Right hindlimb (tissue), 1 donor: ENCODE results near the gene UBE2A.

ENCODE experiments used
- DNase-seq: peaks from one replicate; pipeline ENCODE4 v3.0.0-alpha.2; 2018

UBE2A gene

DNA sequence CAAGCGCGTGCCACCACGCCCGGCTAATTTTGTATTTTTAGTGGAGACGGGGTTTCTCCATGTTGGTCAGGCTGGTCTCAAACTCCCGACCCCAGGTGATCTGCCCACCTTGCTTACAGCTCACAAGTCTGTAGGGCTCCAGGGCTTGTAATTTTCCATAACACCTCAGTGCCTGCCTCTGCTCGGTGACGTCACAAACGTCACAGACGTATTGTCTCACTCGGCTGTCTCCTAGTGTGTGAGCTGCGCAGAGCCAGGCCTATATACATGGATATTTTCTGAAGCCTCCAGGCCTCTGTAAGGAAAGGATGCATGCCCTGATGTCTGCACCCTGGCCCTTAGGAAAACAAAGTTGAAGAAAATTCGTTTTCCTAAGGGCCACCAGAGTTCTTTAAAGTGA lies 40.4 kb downstream of the UBE2A start:
- no peak for DNase-seq

DNA sequence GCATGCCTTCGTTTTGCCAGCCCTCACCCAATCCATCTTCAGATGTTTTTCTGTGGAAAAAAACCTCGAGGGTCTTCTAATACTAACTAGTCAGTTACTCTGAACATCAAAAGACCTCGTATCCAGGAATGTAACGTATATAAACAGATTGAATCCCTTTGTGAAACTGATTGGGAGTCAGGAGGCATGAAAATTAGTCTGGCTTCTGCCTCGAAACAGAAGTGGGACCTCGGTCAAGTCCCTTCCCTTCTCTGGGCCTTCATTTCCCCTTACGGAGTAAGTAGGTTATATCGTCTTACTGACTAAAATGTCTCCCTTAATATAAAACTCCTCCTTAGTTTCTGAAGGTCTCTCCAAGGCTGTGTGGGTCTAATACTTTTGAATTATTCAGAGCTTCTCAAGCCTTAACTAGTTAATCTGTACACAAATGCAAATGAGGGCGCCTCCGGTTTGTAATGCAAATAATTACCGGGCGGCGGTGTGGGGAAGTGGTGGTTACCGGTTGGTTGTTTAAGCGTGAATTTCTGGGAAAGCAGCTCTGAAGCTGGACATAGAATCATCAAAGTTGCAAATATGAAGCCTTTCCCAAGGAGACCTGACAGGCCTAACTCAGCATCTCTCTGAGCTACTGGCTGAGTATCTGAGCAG lies 43.3 kb downstream of the UBE2A start:
- DNase-seq = no peak

DNA sequence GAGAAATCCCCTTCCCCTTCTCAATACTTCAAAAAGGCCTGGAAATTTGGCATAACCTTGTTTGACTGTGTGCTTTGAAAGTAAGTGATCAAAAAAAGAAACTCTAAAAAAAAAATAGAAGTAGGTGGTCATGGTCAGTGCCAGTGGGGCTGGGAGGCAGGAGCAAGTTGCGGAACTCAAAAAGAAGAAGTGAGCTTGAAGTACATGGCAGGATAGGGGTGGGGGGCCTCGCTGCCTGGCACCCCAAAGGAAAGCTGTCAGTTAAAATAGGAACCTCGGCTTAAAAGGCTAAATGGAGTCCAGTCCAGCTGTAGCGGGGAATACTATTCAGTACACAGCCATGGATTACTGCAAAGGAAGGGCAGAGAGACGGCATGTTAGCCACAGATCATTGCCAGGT lies 44.1 kb downstream of the UBE2A start:
- DNase-seq = no peak

DNA sequence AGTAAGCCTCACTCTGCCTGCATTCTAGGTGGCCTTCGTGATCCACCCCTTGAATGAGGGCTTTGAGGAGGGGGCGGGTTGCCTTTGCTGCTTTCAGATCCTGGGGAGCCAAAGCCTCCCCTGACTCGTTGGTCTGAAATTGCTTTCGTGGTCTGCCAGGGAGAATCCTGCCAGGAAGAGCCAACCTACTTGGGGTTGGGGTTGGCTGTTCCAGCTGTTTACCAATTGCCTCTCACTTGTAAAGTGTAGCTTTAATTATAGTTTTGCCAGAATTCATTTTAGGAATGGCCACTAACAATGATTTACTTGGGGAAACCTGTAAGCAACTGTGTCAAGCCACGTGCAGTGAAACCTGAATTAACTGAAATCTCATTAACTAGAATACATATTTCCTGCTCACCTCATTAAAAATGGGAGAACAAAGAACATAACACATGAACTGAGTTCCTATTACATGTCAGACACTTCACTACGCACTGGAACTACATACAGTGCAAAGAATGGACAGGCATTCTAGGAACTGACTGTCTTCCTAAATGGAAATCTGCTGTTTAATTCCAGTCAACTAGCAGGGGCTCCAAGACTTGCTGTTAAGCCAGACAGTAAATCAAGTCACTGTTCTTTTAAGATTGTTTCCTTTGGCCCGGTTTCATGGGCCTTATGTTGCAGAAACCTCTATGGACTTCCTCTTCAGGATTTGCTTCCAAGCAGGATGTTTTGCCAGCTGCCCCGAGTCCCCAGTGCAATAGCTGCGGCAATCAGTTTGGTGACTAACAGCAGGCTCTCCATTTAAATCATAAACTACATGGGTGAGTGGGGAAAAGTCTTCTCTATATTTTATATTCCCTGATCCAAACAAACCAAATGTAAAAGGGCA lies 48.2 kb downstream of the UBE2A start:
- DNase-seq = peak; percentile 58

DNA sequence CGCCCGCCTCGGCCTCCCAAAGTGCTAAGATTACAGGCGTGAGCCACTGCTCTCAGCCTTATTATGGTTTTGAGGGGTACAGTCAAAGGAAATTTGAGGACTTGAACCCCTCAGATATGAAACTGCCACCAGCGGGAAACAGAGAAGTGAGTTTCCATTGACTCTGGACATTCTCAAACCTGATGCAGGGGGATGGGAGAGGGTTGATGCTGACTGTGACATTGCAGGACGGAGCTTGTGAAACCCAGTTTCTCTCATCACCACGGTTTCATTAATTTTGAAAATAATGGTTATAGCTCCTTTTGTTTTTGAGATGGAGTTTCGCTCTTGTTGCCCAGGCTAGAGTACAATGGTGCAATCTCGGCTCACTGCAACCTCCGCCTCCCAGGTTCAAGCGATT lies 50.1 kb downstream of the UBE2A start:
- no peak for DNase-seq

DNA sequence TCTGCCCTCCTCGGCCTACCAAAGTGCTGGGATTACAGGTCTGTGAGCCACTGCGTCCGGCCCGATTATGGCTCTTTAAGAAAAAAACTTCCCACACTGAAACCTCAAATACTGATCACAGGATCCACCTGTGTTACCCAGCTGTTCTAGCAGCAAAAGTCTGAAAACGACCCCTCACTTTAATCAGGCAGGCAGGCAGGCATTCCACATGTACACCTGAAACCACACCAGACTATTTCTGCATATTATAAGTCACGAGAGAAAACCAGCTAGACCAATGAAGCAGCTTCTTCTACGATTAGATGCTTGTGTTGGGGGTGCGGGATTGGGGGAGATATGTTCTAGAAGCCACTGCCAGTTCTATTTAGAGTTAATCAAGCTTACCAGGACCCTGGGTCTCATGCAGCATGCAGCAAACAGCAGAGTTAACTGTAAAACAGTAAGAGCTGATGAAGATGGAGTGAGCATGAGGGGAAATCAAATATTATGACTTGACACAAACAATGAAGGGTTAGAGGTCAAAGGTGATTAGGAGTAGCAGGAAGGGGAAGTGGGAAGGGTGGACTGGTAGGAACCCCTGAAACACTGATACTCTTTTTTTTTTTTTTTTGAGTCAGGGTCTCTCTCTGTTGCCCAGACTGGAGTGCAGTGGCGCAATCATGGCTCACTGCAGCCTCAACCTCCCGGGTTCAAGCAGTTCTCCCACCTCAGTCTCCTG lies 50.7 kb downstream of the UBE2A start:
- DNase-seq = no peak

DNA sequence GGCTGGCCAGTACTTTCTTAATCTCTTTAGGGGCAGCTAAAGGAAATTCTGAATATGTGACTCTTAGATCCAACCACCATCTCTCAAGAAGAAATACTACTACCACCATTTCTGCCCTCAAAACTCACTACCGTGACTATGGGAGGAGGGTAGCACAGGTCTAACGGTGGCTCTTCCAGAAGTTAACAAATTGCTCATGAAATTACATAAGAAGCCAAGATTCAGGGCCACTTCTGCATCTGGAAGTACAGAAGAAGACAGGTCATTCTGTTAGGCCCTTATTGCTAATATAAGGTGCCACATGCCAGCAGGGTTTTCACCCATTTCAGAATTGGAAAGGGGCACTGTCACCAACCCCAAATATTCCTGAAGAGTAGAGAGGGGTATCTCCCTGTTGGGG lies 51.5 kb downstream of the UBE2A start:
- DNase-seq = no peak
